ENCODE results near the gene ARHGAP33. TPM values are rescaled to one million over a fixed set of nuclear protein-coding genes. Genes with fewer than 3 reads are reported as not detected.

The ARHGAP33 gene
- total RNA-seq, 4 donors from 2014 or later: 0.33 to 12.2 (median 4.5) TPM

DNA sequence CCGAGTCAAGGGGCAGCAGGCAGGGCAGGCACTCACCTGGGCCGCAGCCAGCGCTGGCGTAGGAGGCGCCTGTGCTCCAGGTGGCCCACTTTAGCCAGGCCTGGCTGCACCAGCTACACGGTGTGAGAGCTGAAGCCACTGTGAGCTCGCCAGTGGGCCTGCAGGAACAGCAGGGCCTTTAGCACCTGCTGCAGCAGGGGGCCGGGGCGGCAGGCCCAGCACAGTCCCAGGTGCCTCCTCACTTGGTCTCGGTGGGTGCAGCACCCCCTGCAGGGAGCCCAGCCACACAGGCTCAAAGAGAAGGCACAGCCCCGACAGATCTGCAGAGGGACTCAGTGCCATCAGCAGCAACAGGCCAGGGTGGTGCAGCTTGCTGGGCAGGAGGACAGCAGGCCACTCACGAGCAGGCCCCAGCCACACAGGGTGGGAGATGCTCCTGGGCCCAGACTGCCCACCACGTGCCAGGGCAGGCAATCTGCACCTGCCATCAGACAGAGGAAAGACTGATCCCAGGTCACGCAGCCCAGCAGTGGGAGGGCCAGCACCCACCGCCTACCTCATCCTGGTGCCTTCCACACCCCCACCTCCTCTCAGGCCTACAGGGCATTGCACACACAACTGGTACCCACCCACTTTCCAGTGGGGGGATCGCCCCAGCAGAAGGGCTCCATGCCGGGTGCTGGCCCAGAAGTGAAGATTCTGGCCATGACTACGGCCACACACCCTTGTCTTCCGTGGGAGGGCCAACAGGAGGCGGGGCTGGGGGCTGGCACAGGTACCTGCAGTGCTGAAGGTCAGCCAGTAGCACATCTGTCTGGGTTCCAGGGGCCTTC, 15.8 kb downstream of the ARHGAP33 start:
- TF ChIP-seq, protein P1, sequence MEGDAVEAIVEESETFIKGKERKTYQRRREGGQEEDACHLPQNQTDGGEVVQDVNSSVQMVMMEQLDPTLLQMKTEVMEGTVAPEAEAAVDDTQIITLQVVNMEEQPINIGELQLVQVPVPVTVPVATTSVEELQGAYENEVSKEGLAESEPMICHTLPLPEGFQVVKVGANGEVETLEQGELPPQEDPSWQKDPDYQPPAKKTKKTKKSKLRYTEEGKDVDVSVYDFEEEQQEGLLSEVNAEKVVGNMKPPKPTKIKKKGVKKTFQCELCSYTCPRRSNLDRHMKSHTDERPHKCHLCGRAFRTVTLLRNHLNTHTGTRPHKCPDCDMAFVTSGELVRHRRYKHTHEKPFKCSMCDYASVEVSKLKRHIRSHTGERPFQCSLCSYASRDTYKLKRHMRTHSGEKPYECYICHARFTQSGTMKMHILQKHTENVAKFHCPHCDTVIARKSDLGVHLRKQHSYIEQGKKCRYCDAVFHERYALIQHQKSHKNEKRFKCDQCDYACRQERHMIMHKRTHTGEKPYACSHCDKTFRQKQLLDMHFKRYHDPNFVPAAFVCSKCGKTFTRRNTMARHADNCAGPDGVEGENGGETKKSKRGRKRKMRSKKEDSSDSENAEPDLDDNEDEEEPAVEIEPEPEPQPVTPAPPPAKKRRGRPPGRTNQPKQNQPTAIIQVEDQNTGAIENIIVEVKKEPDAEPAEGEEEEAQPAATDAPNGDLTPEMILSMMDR (IDR thresholded peaks at IDR 0.05; ENCODE audit: low read depth): no peak

DNA sequence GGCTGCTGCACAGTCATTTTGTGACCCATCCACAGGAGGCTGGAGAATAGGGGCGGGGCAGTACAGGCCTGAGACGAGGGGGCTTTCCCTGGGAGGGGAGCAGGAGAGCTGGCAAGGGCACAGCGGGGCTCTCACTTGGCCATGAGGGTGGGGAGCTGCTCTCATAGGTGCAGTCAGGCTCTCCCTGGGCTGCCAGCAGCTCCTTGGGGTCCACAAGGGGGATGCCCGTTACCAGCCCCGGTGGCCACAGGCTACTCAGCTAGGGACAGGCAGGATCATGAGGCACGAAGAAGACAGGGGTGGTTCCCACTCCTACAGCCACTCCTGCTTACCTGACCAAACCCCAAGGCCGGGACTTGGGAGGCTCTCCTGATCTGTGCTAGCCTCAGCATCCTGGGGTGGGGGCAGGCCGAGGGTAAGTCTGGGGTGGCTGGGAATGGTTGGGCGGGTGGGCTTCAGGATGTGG, 16.5 kb downstream of the ARHGAP33 start:
- TF ChIP-seq, protein P1 (IDR thresholded peaks at IDR 0.05; ENCODE audit: low read depth): no peak

DNA sequence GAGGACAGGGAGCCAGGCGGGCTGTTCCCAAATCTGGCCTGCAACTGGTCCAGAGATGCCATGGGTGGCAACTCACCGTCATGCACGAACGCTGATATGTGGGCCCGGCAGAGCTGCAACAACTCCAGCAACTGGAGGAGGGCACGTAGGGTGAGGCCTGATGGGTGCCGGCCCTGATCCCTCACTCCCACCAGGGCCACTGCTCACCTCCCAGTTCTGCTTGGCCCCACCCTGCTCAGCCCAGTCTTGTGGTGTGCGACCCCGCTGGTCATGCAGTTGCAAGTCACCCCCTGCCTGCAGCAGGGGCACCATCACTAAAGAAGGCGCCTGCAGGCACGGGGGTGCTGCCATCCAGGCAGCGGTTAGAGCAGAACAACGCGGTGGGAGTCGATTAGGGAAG, 16.9 kb downstream of the ARHGAP33 start:
- TF ChIP-seq, protein P1 (IDR thresholded peaks at IDR 0.05; ENCODE audit: low read depth): no peak

DNA sequence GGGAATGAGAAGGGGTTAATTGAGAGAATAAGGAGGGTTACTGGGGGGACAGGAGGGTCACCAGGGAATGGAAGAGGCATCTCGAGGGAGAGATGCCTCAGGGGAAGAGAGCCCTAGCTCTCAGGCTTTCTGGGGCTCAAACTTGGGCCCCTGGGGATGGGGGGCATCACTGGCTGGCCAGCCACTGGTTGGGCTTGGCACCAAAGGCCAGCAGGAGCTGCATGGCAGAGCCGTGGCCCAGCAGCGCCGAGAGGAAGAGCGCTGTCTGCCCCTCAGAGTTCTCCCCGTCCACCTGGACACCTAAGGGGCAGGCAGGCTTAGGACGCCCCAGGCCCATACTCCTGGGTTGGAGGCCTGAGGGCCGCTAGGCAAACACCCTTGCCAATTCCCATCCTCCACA, 17.5 kb downstream of the ARHGAP33 start:
- TF ChIP-seq, protein P1 (IDR thresholded peaks at IDR 0.05; ENCODE audit: low read depth): no peak

DNA sequence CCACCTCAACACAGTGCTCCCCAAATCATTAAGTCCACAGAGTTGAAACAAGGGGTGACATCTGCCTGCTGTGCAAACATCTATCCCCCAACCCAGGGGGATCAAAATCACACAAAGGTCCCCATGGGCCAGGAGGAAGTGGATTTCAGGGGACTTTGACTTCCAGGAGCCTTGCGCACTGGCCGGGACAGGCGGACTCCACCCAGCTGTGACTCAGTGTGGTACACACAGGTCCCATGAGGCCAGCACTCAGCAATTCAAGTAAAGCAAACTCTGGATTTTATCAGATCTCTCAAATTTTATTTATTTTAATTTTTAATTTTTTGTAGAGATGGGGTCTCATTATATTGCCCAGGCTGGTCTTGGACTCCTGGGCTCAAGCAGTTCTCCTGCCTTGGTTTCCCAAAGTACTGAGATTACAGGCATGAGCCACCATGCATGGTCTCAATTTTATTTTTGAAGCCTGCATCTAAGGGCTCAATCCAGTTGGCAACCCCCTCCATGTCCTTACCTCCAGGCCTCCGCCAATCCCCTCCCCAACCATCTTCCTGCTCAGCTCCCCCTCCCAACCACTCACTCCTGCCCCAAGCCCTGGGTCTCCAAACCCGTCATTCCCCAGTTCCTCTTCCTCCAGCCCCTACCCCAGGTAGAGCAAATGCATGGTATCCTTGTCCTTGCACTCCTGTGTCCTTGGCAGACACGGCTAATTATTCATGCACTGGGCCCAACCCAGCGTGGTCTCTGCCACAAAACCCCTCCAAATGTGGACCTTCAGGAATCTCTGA, 18.2 kb downstream of the ARHGAP33 start:
- TF ChIP-seq, protein P1 (IDR thresholded peaks at IDR 0.05; ENCODE audit: low read depth): no peak

DNA sequence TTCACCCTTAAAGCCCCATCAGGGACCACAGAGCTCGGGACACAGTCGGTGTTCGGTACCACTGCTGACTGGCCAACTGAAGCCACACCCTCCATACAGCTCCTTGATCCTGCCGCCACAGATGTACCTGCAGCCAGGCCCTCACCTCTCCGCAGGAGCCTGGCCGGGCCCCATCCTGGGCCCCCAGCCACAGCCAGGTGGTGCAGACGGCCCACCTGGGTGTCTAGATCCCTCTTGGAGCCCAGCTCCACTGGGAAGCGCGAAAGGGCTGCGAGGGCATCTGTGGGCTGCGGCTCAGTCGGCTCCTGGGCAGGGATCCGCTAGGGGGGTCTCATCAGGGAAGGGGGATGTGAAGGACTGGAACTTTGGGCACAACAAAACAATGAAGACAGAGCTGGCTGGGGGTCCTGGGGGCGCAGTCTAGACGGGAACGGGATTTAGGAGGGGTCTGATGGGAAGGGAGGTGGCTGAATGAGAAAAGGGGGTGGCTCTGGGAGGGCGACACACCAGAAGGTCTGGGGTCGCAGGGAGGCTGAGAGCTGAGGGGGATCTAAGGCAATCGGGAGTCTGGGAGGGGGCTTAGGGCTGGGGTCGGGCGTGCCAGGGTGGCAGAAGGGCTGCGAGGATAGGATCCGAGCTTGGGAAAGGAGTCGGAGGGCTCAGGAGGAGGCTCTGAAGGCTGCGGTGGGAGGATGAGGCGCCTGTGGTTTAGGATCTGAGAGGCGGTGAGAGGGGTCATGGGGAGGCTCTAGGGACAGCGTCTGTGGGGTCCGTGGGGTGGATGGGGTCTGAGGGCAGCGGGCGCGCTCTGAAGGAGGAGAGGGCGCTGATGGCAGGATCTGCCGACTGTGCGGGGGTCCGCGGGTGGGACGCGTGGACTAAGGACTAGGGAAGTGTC, 21.5 kb downstream of the ARHGAP33 start:
- TF ChIP-seq, protein P1 (IDR thresholded peaks at IDR 0.05; ENCODE audit: low read depth): no peak

Data from subcutaneous adipose tissue (tissue), 4 donors.